ENCODE data around the gene TEX101. TPM values are rescaled to one million over a fixed set of nuclear protein-coding genes. Genes with fewer than 3 reads are reported as not detected.

Gene TEX101
- total RNA-seq, 1 experiment from 2014 or later, result not detected

DNA sequence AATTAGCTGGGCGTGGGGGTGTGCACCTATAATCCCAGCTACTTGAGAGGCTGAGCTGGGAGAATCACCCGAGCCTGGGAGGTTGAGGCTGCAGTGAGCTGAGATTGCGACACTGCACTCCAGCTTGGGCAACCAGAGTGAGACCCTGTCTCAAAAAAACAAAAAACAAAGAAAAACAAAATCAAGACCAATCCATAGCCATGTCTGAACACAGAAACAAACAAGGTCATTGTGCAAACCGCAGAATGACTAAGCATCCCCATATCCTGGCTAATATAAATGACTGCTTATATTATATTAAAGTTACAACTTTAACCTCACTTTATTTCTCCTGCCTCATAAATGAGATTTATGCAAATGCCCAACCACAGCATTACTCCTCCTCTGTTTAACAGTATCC, 53.0 kb downstream of the TEX101 start:
- in situ Hi-C loops (cut with HindIII; ENCODE audit: low pct_unique_long_range_greater_than_20kb, low sequenced_read_pairs), result no loop called here
- intact Hi-C loops (cut with micrococcal nuclease; ENCODE audit: unreplicated experiment), result no loop called here
- ATAC-seq (no peak), DNase-seq (ENCODE audit: low read depth, low spot score) (no peak)
- no TSS peak for BruUV-seq (replicated peaks)
- H3K9me3 ChIP-seq (ENCODE audit: control insufficient read depth, insufficient read depth, low read depth, low read length), result no peaks in the 10 kb centered on the region
- H3K4me1 ChIP-seq (ENCODE audit: control insufficient read depth, insufficient read depth, low read length), result peaks cover 3% of the 10 kb centered on the region; the same call in 1 of the 2 replicates
- no peak overlapping the region for H3K4me3 ChIP-seq (ENCODE audit: low read depth in 2 of 2, low read length in 2 of 2)
- no peaks in the 10 kb centered on the region for H3K27me3 ChIP-seq (ENCODE audit: control insufficient read depth, insufficient read depth, low read length)
- H3K36me3 ChIP-seq (ENCODE audit: control insufficient read depth, insufficient read depth, low read length), result no peaks in the 10 kb centered on the region
- H3K27ac ChIP-seq (ENCODE audit: low read length), result no peak overlapping the region
- TF ChIP-seq SIN3A (IDR thresholded peaks at IDR 0.05; ENCODE audit: borderline replicate concordance, insufficient read depth, low read depth, low read length) (no peak), TCF7L2 (IDR thresholded peaks at IDR 0.05; ENCODE audit: low read depth, low read length) (no peak), POLR2AphosphoS5 (IDR thresholded peaks at IDR 0.05; ENCODE audit: low read depth, low read length) (no peak), CTCF (IDR thresholded peaks at IDR 0.05) (no peak), REST (IDR thresholded peaks at IDR 0.05; ENCODE audit: insufficient read depth in 1 of 2, low read depth in 2 of 2, low read length in 1 of 2) (no peak)
- POLR2A ChIA-PET, result no interaction called here
- CTCF ChIA-PET, result no interaction called here

Other genes with a start within 250 kb of the TEX101 start
- not detected for gene PSG5, start 228.4 kb upstream of the TEX101 start, total RNA-seq (2021; ENCODE audit: unreplicated experiment)
- 0.10 TPM for gene PSG4, start 209.3 kb upstream of the TEX101 start, total RNA-seq (2021; ENCODE audit: unreplicated experiment)
- 0.23 TPM for gene PSG9, start 145.4 kb upstream of the TEX101 start, total RNA-seq (2021; ENCODE audit: unreplicated experiment)
- gene CD177, start 61.2 kb upstream of the TEX101 start, total RNA-seq (2021; ENCODE audit: unreplicated experiment), result 0.28 TPM
- gene LYPD3, start 50.7 kb downstream of the TEX101 start, total RNA-seq (2021; ENCODE audit: unreplicated experiment), result 0.46 TPM
- 6.7 TPM for gene PHLDB3, start 89.9 kb downstream of the TEX101 start, total RNA-seq (2021; ENCODE audit: unreplicated experiment)
- gene ETHE1, start 112.3 kb downstream of the TEX101 start, total RNA-seq (2021; ENCODE audit: unreplicated experiment), result 15.6 TPM
- 1.9 TPM for gene ZNF575, start 118.3 kb downstream of the TEX101 start, total RNA-seq (2021; ENCODE audit: unreplicated experiment)
- 20.1 TPM for gene XRCC1, start 160.6 kb downstream of the TEX101 start, total RNA-seq (2021; ENCODE audit: unreplicated experiment)
- gene PINLYP, start 160.9 kb downstream of the TEX101 start, total RNA-seq (2021; ENCODE audit: unreplicated experiment), result 0.21 TPM
- 20.4 TPM for gene IRGQ, start 181.2 kb downstream of the TEX101 start, total RNA-seq (2021; ENCODE audit: unreplicated experiment)
- 14.1 TPM for gene ZNF576, start 181.7 kb downstream of the TEX101 start, total RNA-seq (2021; ENCODE audit: unreplicated experiment)
- 0.10 TPM for gene SRRM5, start 197.2 kb downstream of the TEX101 start, total RNA-seq (2021; ENCODE audit: unreplicated experiment)
- 45.6 TPM for gene ZNF428, start 204.7 kb downstream of the TEX101 start, total RNA-seq (2021; ENCODE audit: unreplicated experiment)
- gene CADM4, start 225.0 kb downstream of the TEX101 start, total RNA-seq (2021; ENCODE audit: unreplicated experiment), result 2.7 TPM

All from Panc1 (cell line).